ENCODE results near the gene CCNF. TPM values are rescaled to one million over a fixed set of nuclear protein-coding genes. Genes with fewer than 3 reads are reported as not detected.

Gene CCNF
- polyA plus RNA-seq, 2 of the 4 experiments (the other 2 are of a cell fraction): 6.5 to 14.4 TPM

GRCh38 chr16:2485811-2486507 is 56.7 kb downstream of the CCNF start:
- no peaks in the 10 kb centered on the region for H3K4me1 ChIP-seq
- DNase-seq (ENCODE audit: low read depth in 1 of 2, low spot score in 1 of 2) (no peak), ATAC-seq (no peak), FAIRE-seq (no peak)
- H3K27ac ChIP-seq: no peak overlapping the region
- no peak overlapping the region for H3K4me2 ChIP-seq
- ChIA-PET POLR2A (interaction anchor here (1.3 kb wide), 1 partner anchor 11 kb away, joined by 3 read pairs; the partner anchor contains the start of gene TBC1D24), CTCF (interaction anchor here (0.8 to 13.5 kb wide), 4 partner anchors 8 to 190 kb away, joined by 3 to 98 read pairs (median 4); no protein-coding TSS in a partner anchor)
- TF ChIP-seq HES2 (IDR thresholded peaks at IDR 0.05) (no peak), HEYL (CRISPR knock-in tag; IDR thresholded peaks at IDR 0.05) (no peak), POLR2AphosphoS2 (conservative IDR thresholded peaks at IDR 0.05; ENCODE audit: low read length) (no peak), ZC3H11A (IDR thresholded peaks at IDR 0.05) (no peak), ZFP36 (IDR thresholded peaks at IDR 0.05; ENCODE audit: borderline replicate concordance, partially characterized antibody) (no peak), ZNF302 (CRISPR knock-in tag; IDR thresholded peaks at IDR 0.05) (no peak), RCOR1 (IDR thresholded peaks at IDR 0.05; ENCODE audit: low read depth, low read length) (no peak), BCL3 (IDR thresholded peaks at IDR 0.05) (no peak), KDM5A (IDR thresholded peaks at IDR 0.05) (no peak), CTCF (IDR thresholded peaks at IDR 0.05) (no peak)
- no peak overlapping the region for H3K4me3 ChIP-seq
- 84% methylated on average over 32 of the region's 33 CpGs for WGBS (ENCODE audit: missing lambda C conversion rate)
- H3K9me3 ChIP-seq: no peaks in the 10 kb centered on the region

- no peaks in the 10 kb centered on the region for H3K4me1 ChIP-seq
- no peak overlapping the region for H3K4me2 ChIP-seq
- ATAC-seq: no peak; a peak in 1 of 6 replicates
- CTCF ChIA-PET: interaction anchor here (0.8 to 13.5 kb wide), 5 partner anchors 9 to 191 kb away, joined by 3 to 98 read pairs (median 4); no protein-coding TSS in a partner anchor
- POLR2A ChIA-PET: interaction anchor here (1.3 kb wide), 1 partner anchor 12 kb away, joined by 3 read pairs; the partner anchor contains the start of gene TBC1D24
- no peak for FAIRE-seq
- 90% methylated on average over 29 of the region's 29 CpGs for WGBS (ENCODE audit: missing lambda C conversion rate)
- H3K4me3 ChIP-seq: no peak overlapping the region
- H3K9me3 ChIP-seq: no peaks in the 10 kb centered on the region
- no peak for DNase-seq (ENCODE audit: low read depth in 1 of 2, low spot score in 1 of 2)
- no peak overlapping the region for H3K27ac ChIP-seq
- TF ChIP-seq EP300 (IDR thresholded peaks at IDR 0.05): no peak
- no peak for TF ChIP-seq PBX3 (IDR thresholded peaks at IDR 0.05)
- TF ChIP-seq KDM1A (IDR thresholded peaks at IDR 0.05; ENCODE audit: low read depth): no peak
- no peak for TF ChIP-seq ZFP36 (IDR thresholded peaks at IDR 0.05; ENCODE audit: borderline replicate concordance, partially characterized antibody)
These were observed 57.6 kb downstream of the CCNF start for GRCh38 chr16:2486645-2487516.

GRCh38 chr16:2487517-2487842 is 58.2 kb downstream of the CCNF start:
- no peak for ATAC-seq
- Histone ChIP-seq H3K27ac (no peak overlapping the region), H3K4me2 (no peak overlapping the region), H3K4me3 (no peak overlapping the region), H3K4me1 (no peaks in the 10 kb centered on the region), H3K9me3 (no peaks in the 10 kb centered on the region)
- 89% methylated on average over 8 of the region's 8 CpGs for WGBS (ENCODE audit: missing lambda C conversion rate)
- ChIA-PET POLR2A (no interaction called here), CTCF (interaction anchor here (1.7 to 13.5 kb wide), 2 partner anchors 13 to 28 kb away, joined by 4 to 98 read pairs; no protein-coding TSS in a partner anchor)
- DNase-seq (ENCODE audit: low read depth in 1 of 2, low spot score in 1 of 2): no peak
- FAIRE-seq: no peak
- no peak for TF ChIP-seq EHF (CRISPR knock-in tag; IDR thresholded peaks at IDR 0.05)
- no peak for TF ChIP-seq CHD4 (IDR thresholded peaks at IDR 0.05; ENCODE audit: borderline replicate concordance)
- no peak for TF ChIP-seq CTCF (IDR thresholded peaks at IDR 0.05)
- no peak for TF ChIP-seq TFCP2L1 (CRISPR knock-in tag; IDR thresholded peaks at IDR 0.05)
- no peak for TF ChIP-seq REST (IDR thresholded peaks at IDR 0.05)
- TF ChIP-seq ATOH8 (CRISPR knock-in tag; IDR thresholded peaks at IDR 0.05; ENCODE audit: low read depth): no peak
